Neural progenitor cell (in vitro differentiated cells): ENCODE measurements around the gene ADGRG1.

Source experiments
- EZH2 ChIP-seq: fragments of 200-600 bp; sonication (generic); IDR thresholded peaks from 2 replicates; pipeline ENCODE4 v1.6.1; 2017; ENCODE audit warnings: antibody characterized with exemption, mild to moderate bottlenecking, moderate library complexity
- TF ChIP-seq, protein P1 (sequence below): fragments of 200-600 bp; sonication (generic); IDR thresholded peaks from 2 replicates; pipeline ENCODE4 v1.5.1; 2017; ENCODE audit warnings: antibody characterized with exemption, mild to moderate bottlenecking

GRCh38 chr16:57660715-57661463, 32.5 kb downstream of the ADGRG1 start:
- TF ChIP-seq, protein P1, sequence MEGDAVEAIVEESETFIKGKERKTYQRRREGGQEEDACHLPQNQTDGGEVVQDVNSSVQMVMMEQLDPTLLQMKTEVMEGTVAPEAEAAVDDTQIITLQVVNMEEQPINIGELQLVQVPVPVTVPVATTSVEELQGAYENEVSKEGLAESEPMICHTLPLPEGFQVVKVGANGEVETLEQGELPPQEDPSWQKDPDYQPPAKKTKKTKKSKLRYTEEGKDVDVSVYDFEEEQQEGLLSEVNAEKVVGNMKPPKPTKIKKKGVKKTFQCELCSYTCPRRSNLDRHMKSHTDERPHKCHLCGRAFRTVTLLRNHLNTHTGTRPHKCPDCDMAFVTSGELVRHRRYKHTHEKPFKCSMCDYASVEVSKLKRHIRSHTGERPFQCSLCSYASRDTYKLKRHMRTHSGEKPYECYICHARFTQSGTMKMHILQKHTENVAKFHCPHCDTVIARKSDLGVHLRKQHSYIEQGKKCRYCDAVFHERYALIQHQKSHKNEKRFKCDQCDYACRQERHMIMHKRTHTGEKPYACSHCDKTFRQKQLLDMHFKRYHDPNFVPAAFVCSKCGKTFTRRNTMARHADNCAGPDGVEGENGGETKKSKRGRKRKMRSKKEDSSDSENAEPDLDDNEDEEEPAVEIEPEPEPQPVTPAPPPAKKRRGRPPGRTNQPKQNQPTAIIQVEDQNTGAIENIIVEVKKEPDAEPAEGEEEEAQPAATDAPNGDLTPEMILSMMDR: no peak
- no peak for TF ChIP-seq EZH2
